Esophagus muscularis mucosa (tissue), 4 donors: ENCODE data around the gene GAL. TPM values are rescaled to one million over a fixed set of nuclear protein-coding genes. Genes with fewer than 3 reads are reported as not detected.

Source experiments
- DNase-seq: peaks from one replicate; pipeline ENCODE4 v3.0.0-alpha.2; 2017; ENCODE audit errors: extremely low spot score
- H3K27ac ChIP-seq, 4 donors: fragments of 200-600 bp; sonication (generic); replicated peaks in 1 of 4; 1 replicate in 3 of 4; 2 replicates in 1 of 4; pipeline ENCODE4 v1.5.1; 2016 to 2019; ENCODE audit warnings: mild to moderate bottlenecking in 1 of 4
- H3K27me3 ChIP-seq, 4 donors: fragments of 200-600 bp; sonication (generic); one replicate each; pipeline versions ENCODE4 v1.5.1 to v1.6.0; 2016 to 2019
- H3K36me3 ChIP-seq, 4 donors: fragments of 200-600 bp; sonication (generic); one replicate each; pipeline ENCODE4 v1.5.1; 2016 to 2019
- H3K4me1 ChIP-seq, 4 donors: fragments of 200-600 bp; sonication (generic); one replicate each; pipeline ENCODE4 v1.5.1; 2016 to 2019
- H3K4me3 ChIP-seq, 4 donors: fragments of 200-600 bp; sonication (generic); 1 replicate in 2 of 4; 2 replicates in 2 of 4; pipeline ENCODE4 v1.5.1; 2016 to 2019; ENCODE audit warnings: mild to moderate bottlenecking in 4 of 4, moderate library complexity in 1 of 4
- H3K9me3 ChIP-seq, 4 donors: fragments of 200-600 bp; sonication (generic); 1 replicate in 3 of 4; 2 replicates in 1 of 4; pipeline ENCODE4 v1.5.1; 2016 to 2019
- CTCF ChIP-seq, 3 experiments: fragments of 200-600 bp in 2 of 3; fragments of 450-650 bp in 1 of 3; sonication (generic) in 2 of 3; IDR thresholded peaks; one replicate each; pipeline ENCODE4 v1.5.1; 2017 to 2019; ENCODE audit warnings: antibody characterized with exemption in 3 of 3, mild to moderate bottlenecking in 2 of 3, moderate library complexity in 1 of 3
- EP300 ChIP-seq: sonication (generic); formaldehyde crosslinking; IDR thresholded peaks from one replicate; pipeline ENCODE4 v1.6.1; 2017; ENCODE audit warnings: antibody characterized with exemption
- POLR2A ChIP-seq: fragments of 450-650 bp; IDR thresholded peaks from one replicate; pipeline ENCODE4 v1.6.1; 2017; ENCODE audit warnings: antibody characterized with exemption, moderate library complexity, mild to moderate bottlenecking, low read depth
- POLR2AphosphoS5 ChIP-seq, 2 donors: sonication (generic); formaldehyde crosslinking; IDR thresholded peaks; one replicate each; pipeline ENCODE4 v1.6.1; 2017; ENCODE audit warnings: antibody characterized with exemption in 2 of 2
- WGBS: methylation state at CpG from one replicate; pipeline ENCODE4 v1.1.5; 2018; 5-methylcytosine and 5-hydroxymethylcytosine counted together
- intact Hi-C: fragments of 100-400 bp; cut with DNase I; formaldehyde crosslinking; loops from one replicate; pipeline ENCODE4 v1.15.1; 2023
- total RNA-seq, 4 donors: library from RNA; depleted of rRNA; stranded (reverse); fragments of >200 nt; gene quantifications; one replicate each; pipeline versions ENCODE4 v1.1.0 to v1.2.1, GENCODE V29; 2016

GAL gene
- total RNA-seq, 4 donors from 2014 or later, result 6.0 to 10.2 (median 8.1) TPM; not detected in 1

GRCh38 chr11:68664906-68665305, 19.4 kb upstream of the GAL start:
- WGBS, result 96% methylated on average over 7 of the region's 7 CpGs
- Histone ChIP-seq H3K4me1 (no peaks in the 10 kb centered on the region), H3K27ac (no peak overlapping the region), H3K27me3 (peaks cover 0 to 29% (median 0%) of the 10 kb centered on the region in 4 donors), H3K4me3 (no peak overlapping the region), H3K36me3 (no peaks in the 10 kb centered on the region), H3K9me3 (no peaks in the 10 kb centered on the region)
- no peak for DNase-seq
- intact Hi-C loops, result no loop called here
- TF ChIP-seq EP300, result no peak
- TF ChIP-seq POLR2A, result no peak
- TF ChIP-seq POLR2AphosphoS5 (IDR thresholded peaks at IDR 0.05), result no peak
- no peak for TF ChIP-seq CTCF (IDR thresholded peaks at IDR 0.05)

DNA sequence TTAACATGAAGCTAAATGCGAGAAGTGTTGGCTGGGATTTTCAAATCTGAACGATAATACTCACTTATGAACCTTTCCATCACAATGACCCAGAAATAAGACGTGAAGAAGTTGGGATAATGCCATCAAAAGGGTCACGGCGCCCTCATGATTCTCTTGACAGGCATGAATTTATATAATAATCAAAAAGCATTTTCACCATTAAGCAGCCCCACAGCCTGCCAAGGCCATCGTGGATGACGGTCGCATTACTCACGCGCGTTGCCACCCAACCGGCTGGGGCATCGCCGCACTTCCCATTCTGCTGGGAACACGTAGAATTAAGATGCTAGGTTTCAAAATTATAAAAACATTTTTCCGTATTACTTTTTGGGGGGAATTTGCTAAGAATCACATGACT, 18.9 kb upstream of the GAL start:
- Histone ChIP-seq H3K27me3 (peaks cover 0 to 34% (median 0%) of the 10 kb centered on the region in 4 donors), H3K9me3 (no peaks in the 10 kb centered on the region), H3K4me1 (no peaks in the 10 kb centered on the region), H3K36me3 (no peaks in the 10 kb centered on the region), H3K27ac (no peak overlapping the region), H3K4me3 (no peak overlapping the region)
- intact Hi-C loops, result no loop called here
- DNase-seq, result no peak
- WGBS, result 76% methylated on average over 16 of the region's 16 CpGs
- TF ChIP-seq EP300 (no peak), CTCF (IDR thresholded peaks at IDR 0.05) (no peak), POLR2A (no peak), POLR2AphosphoS5 (IDR thresholded peaks at IDR 0.05) (no peak)

- TF ChIP-seq EP300 (no peak), CTCF (IDR thresholded peaks at IDR 0.05) (no peak), POLR2A (no peak), POLR2AphosphoS5 (IDR thresholded peaks at IDR 0.05) (no peak)
- DNase-seq, result no peak
- WGBS, result 40% methylated on average over 8 of the region's 15 CpGs
- Histone ChIP-seq H3K4me1 (no peaks in the 10 kb centered on the region), H3K4me3 (no peak overlapping the region), H3K27me3 (peaks cover 0 to 35% (median 0%) of the 10 kb centered on the region in 4 donors), H3K36me3 (no peaks in the 10 kb centered on the region), H3K27ac (no peak overlapping the region), H3K9me3 (no peaks in the 10 kb centered on the region)
- intact Hi-C loops, result no loop called here
These were observed 17.5 kb upstream of the GAL start for GRCh38 chr11:68666849-68667248.

- intact Hi-C loops, result no loop called here
- no peak for DNase-seq
- Histone ChIP-seq H3K27me3 (peaks cover 0 to 38% (median 0%) of the 10 kb centered on the region in 4 donors), H3K27ac (no peak overlapping the region), H3K4me1 (no peaks in the 10 kb centered on the region), H3K4me3 (no peak overlapping the region), H3K9me3 (peaks cover 0 to under 1% (median 0%) of the 10 kb centered on the region in 4 donors), H3K36me3 (no peaks in the 10 kb centered on the region)
- WGBS, result 76% methylated on average over 21 of the region's 21 CpGs
- TF ChIP-seq EP300, result no peak
- no peak for TF ChIP-seq CTCF (IDR thresholded peaks at IDR 0.05)
- TF ChIP-seq POLR2A, result no peak
- no peak for TF ChIP-seq POLR2AphosphoS5 (IDR thresholded peaks at IDR 0.05)
These were observed 16.5 kb upstream of the GAL start for GRCh38 chr11:68667511-68668500.
